ENCODE measurements around the gene USPL1. TPM values are rescaled to one million over a fixed set of nuclear protein-coding genes. Genes with fewer than 3 reads are reported as not detected.

USPL1 gene
- total RNA-seq, 4 donors from 2014 or later = 14.2 to 18.4 (median 15.6) TPM

GRCh38 chr13:30619731-30620130, 2.0 kb downstream of the USPL1 start:
- ATAC-seq (no peak), DNase-seq (no peak)
- Histone ChIP-seq H3K36me3 (peaks cover 0 to 13% of the 10 kb centered on the region in 2 donors), H3K4me1 (peaks cover 33 to 40% of the 10 kb centered on the region in 2 donors), H3K4me3 (peak overlapping the region; percentile 0 to 86 (median 50)), H3K27ac (peak overlapping the region in 1 of 4 donors; percentile 97), H3K9me3 (no peaks in the 10 kb centered on the region), H3K27me3 (no peaks in the 10 kb centered on the region)
- TF ChIP-seq POLR2A (IDR thresholded peaks at IDR 0.05) = no peak
- TF ChIP-seq CTCF (IDR thresholded peaks at IDR 0.05 in 4 of 5, conservative IDR thresholded peaks at IDR 0.05 in 1 of 5) = no peak
- in situ Hi-C loops (cut with MboI; ENCODE audit: low sequenced_read_pairs in 4 of 4) = loop anchor here (10.0 to 25.0 kb wide), 4 partner anchors 155 to 775 kb away; partner anchors contain the start of genes HMGB1 (in 4 of the 4) and HSPH1 (in 1 of the 4)
- intact Hi-C loops (cut with DNase I; ENCODE audit: low total_unique reads) = loop anchor here (5.0 kb wide), 2 partner anchors 197 to 543 kb away; partner anchors contain the start of genes HSPH1 and UBE2L5

- H3K36me3 ChIP-seq = peaks cover 0 to 16% of the 10 kb centered on the region in 2 donors
- DNase-seq = no peak
- H3K27ac ChIP-seq = no peak overlapping the region
- H3K4me1 ChIP-seq = peaks cover 24 to 32% of the 10 kb centered on the region in 2 donors
- in situ Hi-C loops (cut with MboI; ENCODE audit: low sequenced_read_pairs in 4 of 4) (loop anchor here in 1 of 4 donors (25.0 kb wide), 1 partner anchor 541 kb away; the partner anchor contains the start of gene HSPH1), intact Hi-C loops (cut with DNase I; ENCODE audit: low total_unique reads) (no loop called here)
- no peaks in the 10 kb centered on the region for H3K27me3 ChIP-seq
- H3K9me3 ChIP-seq = no peaks in the 10 kb centered on the region
- no peak for ATAC-seq
- no peak for TF ChIP-seq CTCF (IDR thresholded peaks at IDR 0.05 in 4 of 5, conservative IDR thresholded peaks at IDR 0.05 in 1 of 5)
- no peak for TF ChIP-seq POLR2A (IDR thresholded peaks at IDR 0.05)
- no peak overlapping the region for H3K4me3 ChIP-seq
These were observed 3.2 kb downstream of the USPL1 start for GRCh38 chr13:30620941-30621340.

- ATAC-seq (no peak), DNase-seq (no peak)
- in situ Hi-C loops (cut with MboI; ENCODE audit: low sequenced_read_pairs in 4 of 4) (loop anchor here in 1 of 4 donors (25.0 kb wide), 1 partner anchor 540 kb away; the partner anchor contains the start of gene HSPH1), intact Hi-C loops (cut with DNase I; ENCODE audit: low total_unique reads) (no loop called here)
- TF ChIP-seq CTCF (IDR thresholded peaks at IDR 0.05 in 4 of 5, conservative IDR thresholded peaks at IDR 0.05 in 1 of 5) (no peak), POLR2A (IDR thresholded peaks at IDR 0.05) (no peak)
- Histone ChIP-seq H3K36me3 (peaks cover 0 to 16% of the 10 kb centered on the region in 2 donors), H3K27me3 (no peaks in the 10 kb centered on the region), H3K4me1 (peaks cover 24 to 28% of the 10 kb centered on the region in 2 donors), H3K9me3 (no peaks in the 10 kb centered on the region), H3K27ac (no peak overlapping the region), H3K4me3 (no peak overlapping the region)
These were observed 4.8 kb downstream of the USPL1 start for GRCh38 chr13:30622551-30622950.

- Histone ChIP-seq H3K36me3 (peaks cover 0 to 16% of the 10 kb centered on the region in 2 donors), H3K27ac (no peak overlapping the region), H3K9me3 (no peaks in the 10 kb centered on the region), H3K27me3 (no peaks in the 10 kb centered on the region), H3K4me3 (no peak overlapping the region), H3K4me1 (peaks cover 24 to 28% of the 10 kb centered on the region in 2 donors)
- ATAC-seq = no peak
- in situ Hi-C loops (cut with MboI; ENCODE audit: low sequenced_read_pairs in 4 of 4) = loop anchor here in 1 of 4 donors (25.0 kb wide), 1 partner anchor 539 kb away; the partner anchor contains the start of gene HSPH1
- TF ChIP-seq POLR2A (IDR thresholded peaks at IDR 0.05) (no peak), CTCF (IDR thresholded peaks at IDR 0.05 in 4 of 5, conservative IDR thresholded peaks at IDR 0.05 in 1 of 5) (no peak)
- no peak for DNase-seq
- intact Hi-C loops (cut with DNase I; ENCODE audit: low total_unique reads) = no loop called here
These were observed 5.7 kb downstream of the USPL1 start for GRCh38 chr13:30623392-30623791.
